ENCODE results near the gene ADIPOR2.

The ADIPOR2 gene

GRCh38 chr12:1832801-1833595 lies 142.1 kb downstream of the ADIPOR2 start:
- DNase-seq (ENCODE audit: low read depth), result no peak

- no peak for DNase-seq (ENCODE audit: low read depth)
Observed at GRCh38 chr12:1833596-1834028, 142.7 kb downstream of the ADIPOR2 start.

GRCh38 chr12:1834186-1834925 lies 143.5 kb downstream of the ADIPOR2 start:
- no peak for DNase-seq (ENCODE audit: low read depth)

DNA sequence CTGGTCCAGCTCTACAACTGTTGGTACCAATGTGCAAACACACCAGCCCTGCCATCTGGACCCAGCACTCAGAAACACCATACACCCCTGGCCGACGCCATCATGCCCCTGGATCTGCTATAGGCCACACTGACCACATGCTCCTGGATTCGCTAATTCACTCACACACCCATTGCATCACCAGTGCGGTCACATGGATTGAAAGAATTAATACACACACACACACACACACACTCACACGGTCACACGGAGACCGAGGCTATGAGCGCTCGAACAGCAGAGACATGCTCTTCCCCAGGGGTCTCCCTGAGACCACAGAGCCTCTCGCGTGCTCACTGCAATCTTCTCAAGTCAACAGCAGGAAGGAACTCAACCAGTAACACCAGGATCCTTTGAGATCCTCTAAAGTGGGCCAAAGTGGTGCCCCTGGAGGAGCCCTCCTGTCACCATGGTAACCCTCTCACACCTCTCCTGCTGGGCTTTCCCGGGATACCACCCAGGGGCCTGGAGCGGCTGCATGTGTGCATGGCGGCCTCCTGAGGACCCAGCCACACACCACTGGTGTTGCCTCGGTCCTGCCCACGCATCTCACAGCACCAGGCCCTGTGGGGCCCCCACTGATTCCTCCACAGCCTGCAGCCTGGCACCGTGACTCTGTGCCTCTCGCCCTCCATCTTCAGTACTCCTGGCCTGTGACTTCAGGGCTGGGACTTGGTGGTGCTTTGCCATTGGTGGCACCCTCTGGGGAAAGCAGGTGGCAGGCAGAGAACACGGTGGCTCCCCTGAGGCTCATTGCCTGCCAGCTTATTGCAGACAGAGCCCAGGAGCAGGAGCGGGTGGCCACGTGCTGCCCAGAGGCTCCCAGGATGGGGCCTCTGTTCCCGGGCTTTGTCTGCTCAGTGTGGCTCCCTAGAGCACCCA lies 144.6 kb downstream of the ADIPOR2 start:
- no peak for DNase-seq (ENCODE audit: low read depth)

GRCh38 chr12:1836241-1836803 lies 145.5 kb downstream of the ADIPOR2 start:
- no peak for DNase-seq (ENCODE audit: low read depth)

GRCh38 chr12:1836854-1837421 lies 146.1 kb downstream of the ADIPOR2 start:
- no peak for DNase-seq (ENCODE audit: low read depth)

DNA sequence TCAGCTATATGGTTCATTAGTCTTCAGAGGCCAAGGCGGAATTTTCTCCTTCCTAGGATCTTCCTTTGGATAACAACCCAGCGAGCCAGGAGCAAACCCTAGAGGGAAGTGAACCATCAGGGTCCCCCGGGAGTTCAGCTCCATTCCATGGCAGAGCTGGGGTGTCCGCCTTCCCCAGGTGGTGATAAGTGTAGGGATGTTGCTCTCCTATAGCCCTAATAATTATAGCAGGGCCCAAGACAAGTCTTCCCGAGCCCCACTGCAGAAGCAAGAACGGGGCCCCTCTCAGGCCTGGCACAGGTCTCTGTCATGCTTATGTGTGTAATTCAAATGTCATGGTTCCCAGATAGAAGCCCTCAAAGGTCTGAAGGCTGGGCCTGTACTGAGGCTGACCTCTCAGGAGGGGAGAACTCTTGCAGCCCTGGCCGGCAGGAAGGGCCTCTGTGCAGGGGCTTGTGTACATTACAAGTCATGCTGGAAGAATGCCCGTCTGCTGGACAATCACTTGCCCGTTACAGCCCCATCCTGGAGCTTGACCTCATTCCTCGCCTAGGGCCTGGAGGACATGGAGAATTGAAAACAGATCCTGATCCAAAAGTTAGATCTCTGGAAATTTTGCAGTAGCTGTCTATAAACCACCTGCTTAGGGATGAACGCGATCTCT lies 146.8 kb downstream of the ADIPOR2 start:
- DNase-seq (ENCODE audit: low read depth), result peak; percentile 81
